ENCODE measurements around the gene CDH11.

CDH11 gene

DNA sequence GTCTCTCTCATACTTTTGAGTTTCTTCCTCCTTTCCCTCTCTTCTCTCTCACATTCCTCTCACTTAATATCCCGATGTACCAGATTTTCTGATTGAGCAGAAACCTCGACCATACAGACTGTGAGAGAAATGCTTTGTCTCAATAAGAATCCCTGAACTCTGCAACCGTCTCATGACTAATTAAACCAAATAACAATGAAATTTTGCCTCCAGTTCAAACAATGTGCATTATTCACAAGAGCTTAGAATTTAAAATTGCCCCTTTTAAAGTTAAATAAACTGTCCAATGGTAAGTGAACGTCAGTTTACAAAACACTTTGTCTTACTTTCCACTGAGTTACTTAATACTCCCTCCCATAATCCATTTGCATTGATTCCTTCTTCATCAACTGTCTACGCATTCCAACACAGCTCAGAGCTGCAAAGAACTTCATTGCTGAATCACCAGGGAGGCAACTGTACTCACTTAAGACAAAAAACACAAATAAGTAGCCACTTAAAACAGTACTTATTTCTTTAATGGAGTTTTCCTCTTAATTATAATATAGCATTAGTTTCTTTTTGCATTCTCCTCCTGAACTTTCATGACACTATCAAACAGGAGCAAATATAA is 4.9 kb downstream of the CDH11 start:
- no peak for DNase-seq

DNA sequence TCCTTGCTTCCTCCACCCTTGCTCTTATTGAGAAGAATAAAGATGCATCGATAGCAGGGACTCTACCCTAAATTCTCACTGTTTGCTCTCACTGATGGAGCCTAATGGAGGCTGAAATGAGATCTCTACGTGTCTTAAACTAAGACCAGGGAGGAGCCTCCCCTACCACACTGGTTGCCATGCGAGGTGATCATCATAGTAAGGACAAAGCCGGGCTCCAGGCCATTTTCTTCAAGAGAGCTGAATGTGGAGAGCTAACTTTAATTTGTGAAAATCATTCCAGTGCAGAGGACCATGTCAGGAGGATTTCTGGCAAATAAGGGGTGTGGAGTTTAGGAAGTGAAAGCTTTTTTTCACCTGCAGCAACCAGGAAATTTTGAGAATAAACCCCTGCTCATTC is 5.6 kb downstream of the CDH11 start:
- no peak for DNase-seq

GRCh38 chr16:65114527-65114926 is 7.3 kb downstream of the CDH11 start:
- no peak for DNase-seq

GRCh38 chr16:65113441-65113840 is 8.4 kb downstream of the CDH11 start:
- DNase-seq: no peak

- DNase-seq: no peak
Observed at GRCh38 chr16:65111306-65111705, 10.6 kb downstream of the CDH11 start.

DNA sequence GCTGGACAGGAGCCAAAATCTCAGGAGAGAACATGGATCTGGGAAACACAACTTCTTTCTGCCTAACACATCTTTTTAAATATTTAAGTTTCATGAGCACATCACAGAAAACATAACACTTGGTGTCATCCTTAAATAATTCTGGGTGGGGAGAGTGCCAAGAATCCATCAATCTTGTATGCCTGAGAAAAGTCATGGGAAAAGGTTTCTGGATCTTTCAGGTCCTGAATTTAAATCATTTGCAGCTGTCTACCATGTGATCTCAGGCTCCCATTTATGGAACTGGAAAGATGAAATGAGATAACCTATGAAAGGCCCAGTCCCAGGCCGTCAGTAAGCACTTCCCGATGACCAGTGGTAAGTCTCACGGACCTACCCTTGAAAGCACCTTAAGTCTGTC is 15.1 kb downstream of the CDH11 start:
- no peak for DNase-seq

DNA sequence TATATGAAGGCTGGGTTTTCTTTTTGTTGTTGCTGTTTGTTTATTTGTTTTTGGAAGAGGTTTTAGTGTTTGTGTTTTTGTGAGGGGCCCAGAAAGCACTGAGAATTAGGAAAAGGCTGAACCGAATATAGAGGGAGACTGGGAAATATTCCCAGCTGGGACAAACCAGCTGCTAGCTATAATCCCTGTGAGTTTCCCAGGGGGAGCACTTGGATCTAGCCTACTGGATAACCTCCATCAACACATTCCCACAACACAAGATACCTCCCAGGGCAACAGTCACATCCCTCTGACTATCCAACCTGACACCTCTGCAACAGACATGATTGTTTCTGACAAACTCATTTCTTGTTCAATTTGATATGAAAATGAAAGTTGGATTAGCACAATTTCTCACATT is 16.7 kb downstream of the CDH11 start:
- DNase-seq: no peak

DNA sequence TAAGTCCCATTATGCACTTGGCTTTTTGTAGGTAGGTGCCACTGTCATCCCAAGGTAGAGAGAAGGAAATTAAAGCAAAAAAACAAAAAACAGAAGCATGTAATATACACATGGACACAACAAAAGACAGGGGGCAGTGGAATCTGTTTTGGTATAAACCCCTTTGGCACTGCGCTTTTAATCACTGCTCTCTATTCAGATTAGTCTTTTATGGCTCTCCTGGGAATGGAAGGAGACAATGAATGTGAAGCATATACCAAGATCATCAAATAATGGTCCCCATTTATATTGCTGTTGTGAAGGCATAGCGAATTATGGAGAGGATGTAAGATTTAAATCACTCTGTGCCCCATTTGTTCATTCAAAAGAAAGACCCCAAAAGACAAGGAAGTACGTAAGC is 17.4 kb downstream of the CDH11 start:
- DNase-seq: no peak

- DNase-seq: no peak
Observed at GRCh38 chr16:65102326-65102725, 19.5 kb downstream of the CDH11 start.

DNA sequence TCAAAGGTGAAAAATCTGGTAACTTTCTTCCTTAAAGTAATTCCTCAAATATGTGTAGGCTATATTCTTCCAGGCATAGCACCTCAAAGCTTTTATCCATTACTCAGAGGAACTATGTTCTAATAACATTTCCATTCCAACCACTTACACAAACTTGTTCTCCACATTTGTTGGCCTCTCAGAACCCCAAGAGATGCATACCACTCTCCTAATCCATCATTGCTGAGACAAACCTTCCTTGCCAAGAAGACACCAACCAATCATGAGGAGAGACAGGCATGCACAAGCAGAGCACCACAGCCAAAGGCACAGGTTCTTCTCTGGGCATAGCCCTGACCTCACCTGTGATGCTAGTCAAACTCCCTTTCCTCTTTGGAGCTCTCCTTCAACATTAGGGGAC is 20.9 kb downstream of the CDH11 start:
- no peak for DNase-seq

- no peak for DNase-seq
Observed at GRCh38 chr16:65099607-65100006, 22.3 kb downstream of the CDH11 start.

GRCh38 chr16:65098916-65099315 is 22.9 kb downstream of the CDH11 start:
- DNase-seq: no peak

- no peak for DNase-seq
Observed at GRCh38 chr16:65097296-65097695, 24.6 kb downstream of the CDH11 start.

GRCh38 chr16:65095906-65096305 is 26.0 kb downstream of the CDH11 start:
- DNase-seq: no peak

- no peak for DNase-seq
Observed at GRCh38 chr16:65095090-65095728, 26.7 kb downstream of the CDH11 start.

DNA sequence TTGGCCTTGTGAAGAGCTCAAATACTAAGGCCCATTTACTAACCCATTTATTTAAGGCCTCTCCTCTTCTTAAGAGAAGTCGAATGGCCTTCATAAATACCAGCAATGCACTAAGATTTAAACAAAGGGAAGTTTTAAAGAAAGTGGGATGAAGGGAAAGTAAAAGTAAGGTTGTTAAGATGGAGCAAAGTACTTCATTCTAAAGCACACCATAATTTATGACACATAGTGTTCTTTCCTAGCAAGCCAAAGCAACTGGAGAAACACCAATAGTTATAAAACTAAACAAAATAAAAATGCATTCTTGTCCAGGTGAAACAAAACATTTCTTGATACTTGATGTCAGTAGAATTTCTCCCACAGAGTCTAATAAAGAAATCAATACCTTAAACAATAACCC is 27.9 kb downstream of the CDH11 start:
- no peak for DNase-seq

DNA sequence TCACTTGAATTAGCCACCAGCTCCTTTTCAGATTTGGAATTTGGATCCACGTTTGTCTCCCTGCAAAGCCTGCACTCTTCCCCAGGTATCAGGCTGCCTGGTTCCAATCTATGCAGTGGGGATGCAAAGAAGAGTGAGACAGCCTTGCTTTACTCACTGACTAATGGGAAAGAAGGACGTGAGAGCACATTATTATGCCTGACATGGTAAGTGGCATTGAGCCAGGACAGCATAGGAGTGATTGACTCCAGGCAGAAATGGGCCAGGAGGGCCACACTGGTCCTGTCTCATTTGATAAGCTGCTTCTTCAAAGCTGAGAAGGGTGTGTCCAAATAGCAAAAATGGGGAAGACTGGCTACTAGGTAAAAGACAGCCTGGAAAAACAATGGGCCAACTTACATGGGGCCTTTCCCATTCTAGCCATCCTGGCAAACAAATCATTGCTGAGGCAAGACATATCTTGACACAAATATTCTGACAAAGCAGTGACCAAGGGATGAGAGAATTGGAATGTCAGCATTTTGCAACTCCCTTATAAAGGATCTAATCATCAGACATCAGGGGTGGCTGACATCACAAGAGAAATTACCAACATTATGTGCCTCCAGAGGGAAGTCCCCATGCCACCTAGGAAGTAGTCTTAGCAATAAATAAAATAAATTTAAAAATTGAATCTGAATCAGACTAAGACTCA is 38.6 kb downstream of the CDH11 start:
- no peak for DNase-seq

DNA sequence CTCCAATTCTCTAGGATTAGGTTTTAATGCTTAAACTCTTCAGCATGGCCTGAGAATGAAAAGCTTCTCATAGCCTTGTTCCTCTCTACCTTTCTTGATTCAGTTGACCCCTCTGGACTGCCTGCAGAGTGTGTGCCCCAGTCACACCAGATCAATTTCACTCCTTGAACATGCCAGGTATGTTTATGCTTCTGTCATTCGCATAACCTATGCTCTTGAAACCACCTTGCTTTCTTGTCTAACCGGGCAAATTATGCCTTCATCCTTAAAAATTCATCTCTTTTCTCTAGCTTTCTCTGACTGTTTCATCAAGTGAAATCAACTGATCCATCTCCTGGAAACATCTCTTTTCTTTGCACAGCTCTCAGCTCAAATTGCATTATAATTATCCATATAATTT is 42.3 kb downstream of the CDH11 start:
- DNase-seq: no peak

- DNase-seq: no peak
Observed at GRCh38 chr16:65077181-65077580, 44.7 kb downstream of the CDH11 start.

DNA sequence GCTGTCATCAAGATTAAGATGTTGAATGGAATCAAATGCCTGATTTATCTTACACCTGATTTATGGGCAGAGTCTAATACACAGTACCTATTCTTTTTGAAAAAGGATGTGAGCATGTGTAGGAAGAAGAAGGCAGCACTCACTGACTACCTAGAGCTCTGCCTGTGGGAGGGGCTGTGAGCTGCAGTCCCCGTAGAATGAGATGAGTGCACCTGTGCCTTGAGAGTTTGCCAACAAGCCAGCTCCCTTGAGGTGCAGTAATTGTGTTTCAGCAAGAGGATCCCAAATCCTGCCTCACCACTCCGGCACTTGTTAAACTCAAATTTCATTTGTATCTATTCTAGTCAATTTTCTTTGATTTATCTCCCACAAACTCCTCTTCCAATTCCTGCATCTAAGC is 46.0 kb downstream of the CDH11 start:
- no peak for DNase-seq

DNA sequence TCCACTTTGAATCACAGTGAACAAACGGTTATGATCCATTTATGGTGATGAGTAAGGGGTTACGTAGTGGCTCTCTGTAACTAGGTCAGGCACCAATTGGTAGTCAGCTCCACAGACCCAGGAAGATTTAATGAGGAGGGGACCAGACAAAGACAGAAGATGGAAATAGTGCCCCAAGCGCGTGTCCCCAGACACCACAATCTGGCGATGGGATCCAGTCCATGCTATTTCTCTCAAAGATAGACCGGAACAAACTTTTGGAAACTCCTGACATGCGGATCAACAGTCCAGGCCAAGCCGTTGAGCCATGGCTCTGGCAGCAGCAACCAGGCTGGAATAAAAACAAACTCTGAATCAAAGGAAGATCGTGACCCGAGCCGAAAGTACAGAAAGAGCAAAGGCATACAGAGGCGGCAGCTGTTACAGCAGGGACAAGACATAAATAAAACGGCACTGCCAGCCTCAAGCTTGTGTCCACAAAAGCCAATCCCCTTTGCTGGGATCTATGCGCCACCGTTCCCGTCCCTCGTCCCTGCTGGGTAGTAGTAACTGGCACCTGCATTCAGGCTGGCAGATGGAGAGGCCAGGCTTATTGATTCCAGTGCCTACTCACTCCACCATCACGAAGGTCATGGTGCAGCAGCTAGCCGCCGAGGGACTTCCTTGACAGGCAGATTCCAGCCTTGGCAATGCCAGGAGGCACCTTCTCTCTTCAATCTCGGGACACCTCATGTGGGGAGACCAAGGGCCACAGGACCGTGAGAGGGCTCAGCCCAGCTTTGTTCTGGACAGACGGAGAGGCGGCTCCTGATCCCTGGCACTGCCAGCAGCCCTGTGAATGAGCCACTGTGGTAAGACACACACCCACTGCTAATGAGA is 50.2 kb downstream of the CDH11 start:
- DNase-seq: no peak

DNA sequence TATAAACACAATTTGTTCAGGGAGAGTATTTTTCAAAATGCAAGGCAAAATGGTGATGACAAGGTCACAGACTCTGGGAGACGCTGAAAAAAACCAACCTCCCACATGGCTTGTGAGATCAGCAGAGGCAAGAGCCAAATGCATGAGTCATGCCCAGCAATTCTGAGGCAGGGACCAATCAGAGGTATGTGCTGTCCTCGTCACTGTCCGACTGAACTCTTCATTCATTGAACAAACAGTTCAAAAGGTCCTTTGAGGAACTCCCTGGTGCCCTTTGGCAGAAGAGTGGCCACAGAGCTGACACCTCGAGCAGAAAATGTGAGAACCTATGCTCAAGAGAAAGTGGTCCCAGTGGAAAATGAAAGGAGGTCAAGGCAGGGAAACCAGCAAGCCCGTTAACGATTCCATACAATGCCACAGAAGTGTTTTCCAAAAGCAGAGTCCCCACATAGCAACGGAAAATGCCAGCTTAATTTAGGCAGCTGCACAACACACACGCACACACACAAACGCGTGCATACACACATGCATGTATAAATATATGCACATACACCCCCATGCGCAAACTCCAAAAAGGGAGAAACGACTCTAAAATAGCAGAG is 50.9 kb downstream of the CDH11 start:
- DNase-seq: no peak

GRCh38 chr16:65069766-65070165 is 52.1 kb downstream of the CDH11 start:
- no peak for DNase-seq
